Left cardiac atrium (tissue), 4 donors: ENCODE measurements around the gene TMEM135. TPM values are rescaled to one million over a fixed set of nuclear protein-coding genes. Genes with fewer than 3 reads are reported as not detected.
"Not testable (repeated sequence)": the region's sequence is repeated elsewhere in the genome, so short reads cannot be mapped to it uniquely, and the experiment has no call there.

Source experiments
- ATAC-seq, 2 donors: fragments of 200-7000 bp; cut with Tn5 transposase; one replicate each; pipeline ENCODE4 v1.9.1; 2020; ENCODE audit warnings: mild to moderate bottlenecking in 2 of 2, moderate library complexity in 2 of 2
- DNase-seq: peaks from one replicate; pipeline ENCODE4 v3.0.0-alpha.2; 2020
- intact Hi-C, 2 donors: fragments of 100-400 bp; cut with DNase I; formaldehyde crosslinking; loops; one replicate each; pipeline versions ENCODE4 v1.14.1 to v1.15.1; 2022 to 2023
- total RNA-seq, 2 donors: library from RNA; stranded (reverse); fragmentation: NEBNext Ultra II Directional; extraction: Animal tissue kit (Norgen Biotek cat#: 25700); gene quantifications; one replicate each; pipeline ENCODE4 v1.2.1, GENCODE V29; 2021
- donor health status: DM: no; HTN: yes; CAD: no.
- donor health status: DM: no; HTN: yes; CAD: no; lungs with severe emphysema.
- donor health status: DM: yes; HTN: yes; CAD: no.
- donor health status: Dilated cardiomyopathy.

The TMEM135 gene
- total RNA-seq, 2 donors from 2014 or later = 23.1 to 30.8 TPM

DNA sequence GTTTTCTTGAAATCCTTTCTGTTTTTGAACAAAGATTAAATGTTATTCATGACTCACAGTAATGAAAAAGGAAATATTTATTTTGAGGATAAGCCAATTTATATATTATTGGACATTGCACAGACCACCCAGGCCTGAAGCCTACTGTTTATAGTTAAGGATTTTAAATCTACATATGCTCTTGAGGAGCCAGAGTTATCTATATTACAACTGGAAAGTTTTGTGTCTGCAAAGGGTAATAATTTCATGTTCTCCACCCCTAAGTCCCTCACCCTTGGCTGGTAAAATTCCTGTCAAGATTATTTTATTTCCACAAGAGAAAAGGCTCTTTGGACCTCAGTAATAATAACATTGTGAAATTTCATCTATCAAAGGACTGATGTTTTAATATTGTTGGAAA, 228.2 kb downstream of the TMEM135 start:
- no peak for DNase-seq
- ATAC-seq = no peak
- intact Hi-C loops = no loop called here

DNA sequence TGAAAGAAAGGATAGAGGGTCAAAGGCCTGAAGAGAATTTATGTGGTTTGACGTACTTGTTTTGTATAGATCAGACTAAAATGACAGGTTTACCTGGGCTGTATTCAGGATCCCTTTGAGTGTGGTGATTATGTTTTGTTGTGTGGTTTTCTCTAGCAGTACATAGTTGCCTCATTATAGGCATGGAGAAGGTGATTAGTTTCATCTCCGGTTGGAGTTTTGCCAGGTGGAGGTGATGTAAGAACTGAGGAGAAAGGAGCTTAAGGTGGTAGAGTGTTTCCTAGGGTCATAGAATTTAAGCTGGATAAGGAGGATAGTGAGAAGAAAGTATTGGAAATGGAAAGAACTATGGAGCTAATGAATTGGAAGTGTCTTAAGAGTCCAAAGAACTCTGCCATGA, 229.0 kb downstream of the TMEM135 start:
- no peak for DNase-seq
- intact Hi-C loops = no loop called here
- no peak for ATAC-seq

DNA sequence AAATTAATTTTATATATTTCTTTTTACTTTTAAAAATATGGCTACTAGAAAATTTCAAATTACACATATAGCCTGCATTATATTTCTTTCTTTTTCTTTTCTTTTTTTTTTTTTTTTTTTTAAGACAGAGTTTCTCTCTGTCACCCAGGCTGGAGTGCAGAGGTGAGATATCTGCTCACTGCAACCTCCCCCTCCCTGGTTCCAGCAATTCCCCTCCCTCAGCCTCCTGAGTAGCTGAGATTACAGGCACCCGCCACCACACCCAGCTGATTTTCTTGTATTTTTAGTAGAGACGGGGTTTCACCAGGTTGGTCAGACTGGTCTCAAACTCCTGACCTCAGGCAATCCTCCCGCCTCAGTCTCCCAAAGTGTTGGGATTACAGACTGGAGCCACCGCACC, 234.2 kb downstream of the TMEM135 start:
- DNase-seq, intact Hi-C loops, ATAC-seq: not testable (repeated sequence)

DNA sequence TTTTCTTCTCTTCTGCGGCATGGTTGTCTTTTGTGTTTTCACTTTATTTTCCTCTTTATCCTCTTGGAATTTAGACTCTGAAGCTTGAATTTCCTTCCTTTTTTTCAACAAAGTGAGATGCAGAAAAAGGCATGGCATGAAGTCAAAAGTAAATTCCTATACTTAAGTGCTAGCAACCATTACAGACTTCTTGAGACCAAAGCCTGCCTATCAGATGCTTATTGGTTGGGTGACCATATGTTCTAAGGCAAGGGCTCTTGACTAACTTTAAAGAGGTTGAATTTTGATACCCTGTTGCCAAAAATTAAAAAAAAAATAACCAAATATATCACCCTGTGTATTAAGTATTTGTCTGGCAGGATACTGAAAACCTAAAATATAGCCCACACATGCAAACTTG, 237.4 kb downstream of the TMEM135 start:
- ATAC-seq = no peak
- intact Hi-C loops = no loop called here

DNA sequence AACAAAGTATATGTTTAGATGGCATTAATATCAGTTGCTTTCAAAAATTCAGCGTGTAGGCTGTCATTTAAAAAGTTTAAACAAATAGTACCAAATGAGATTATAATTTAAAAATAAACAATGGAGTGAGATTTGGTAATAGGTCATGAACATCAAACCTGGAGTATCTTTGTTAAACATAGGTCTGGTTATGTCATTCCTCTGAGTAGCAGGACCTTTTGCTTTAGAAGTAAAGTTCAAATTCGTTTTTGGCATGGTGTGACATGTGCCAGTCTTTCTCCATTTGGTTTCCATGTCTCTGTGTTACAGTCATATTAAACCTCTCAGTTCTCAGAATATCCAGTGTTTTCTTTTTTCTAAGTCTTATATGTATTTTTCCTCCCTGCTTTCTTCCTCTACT, 242.4 kb downstream of the TMEM135 start:
- DNase-seq = no peak
- intact Hi-C loops = no loop called here
- no peak for ATAC-seq

More for the DNA sequence above, 237.4 kb downstream of the TMEM135 start:
- DNase-seq = no peak

DNA sequence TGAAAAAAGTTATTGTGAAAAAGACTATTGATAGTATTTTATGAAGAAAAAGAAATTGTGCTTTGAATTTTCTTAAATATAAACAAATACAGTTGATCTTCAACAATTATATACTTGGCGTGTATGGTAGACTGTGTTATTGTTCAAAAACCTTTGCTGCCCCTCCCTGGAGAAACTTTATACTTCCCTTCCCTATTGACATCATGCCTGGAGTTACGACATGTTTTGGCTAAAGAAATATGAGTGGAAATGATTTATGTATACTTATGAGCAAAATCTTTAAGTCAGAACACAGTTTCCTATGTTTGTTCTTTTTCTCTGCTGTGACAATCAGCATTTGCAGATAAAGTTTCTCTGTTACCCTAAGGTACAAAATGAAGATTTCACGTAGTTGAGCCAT, 243.8 kb downstream of the TMEM135 start:
- DNase-seq (no peak), ATAC-seq (peak; percentile 79 to 84)
- intact Hi-C loops = no loop called here

DNA sequence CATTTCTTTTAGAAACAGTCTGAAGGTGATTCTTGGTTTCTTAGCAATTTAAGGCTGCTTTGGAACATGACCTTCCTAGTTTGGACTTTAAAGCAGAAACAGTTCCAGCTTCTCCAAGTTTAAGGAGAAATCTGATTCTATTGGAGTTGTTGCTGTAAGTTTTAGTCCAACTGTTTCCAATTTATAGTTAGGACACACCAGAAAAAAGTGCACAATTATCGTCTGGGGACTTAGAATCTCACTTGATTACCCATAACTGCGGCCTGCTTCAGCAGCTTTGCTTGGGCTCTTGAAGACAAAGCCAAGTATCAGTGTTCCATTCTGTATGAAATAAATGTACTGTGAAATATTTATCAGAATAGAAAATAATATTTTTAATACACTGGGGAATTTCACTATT, 246.6 kb downstream of the TMEM135 start:
- intact Hi-C loops = no loop called here
- ATAC-seq (no peak), DNase-seq (no peak)

DNA sequence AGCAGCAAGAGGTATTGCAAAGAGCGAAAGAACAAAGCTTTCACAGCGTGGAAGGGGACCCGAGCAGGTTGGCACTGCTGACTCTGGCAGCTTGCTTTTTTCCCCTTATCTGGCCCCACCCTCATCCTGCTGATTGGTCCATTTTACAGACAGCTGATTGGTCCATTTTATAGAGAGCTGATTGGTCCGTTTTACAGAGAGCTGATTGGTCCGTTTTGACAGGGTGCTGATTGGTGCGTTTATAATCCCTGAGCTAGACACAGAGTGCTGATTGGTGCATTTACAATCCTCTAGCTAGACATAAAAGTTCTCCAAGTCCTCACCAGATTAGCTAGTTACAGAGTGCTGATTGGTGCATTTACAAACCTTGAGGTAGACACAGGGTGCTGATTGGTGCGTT, 247.9 kb downstream of the TMEM135 start:
- DNase-seq, ATAC-seq, intact Hi-C loops: not testable (repeated sequence)

DNA sequence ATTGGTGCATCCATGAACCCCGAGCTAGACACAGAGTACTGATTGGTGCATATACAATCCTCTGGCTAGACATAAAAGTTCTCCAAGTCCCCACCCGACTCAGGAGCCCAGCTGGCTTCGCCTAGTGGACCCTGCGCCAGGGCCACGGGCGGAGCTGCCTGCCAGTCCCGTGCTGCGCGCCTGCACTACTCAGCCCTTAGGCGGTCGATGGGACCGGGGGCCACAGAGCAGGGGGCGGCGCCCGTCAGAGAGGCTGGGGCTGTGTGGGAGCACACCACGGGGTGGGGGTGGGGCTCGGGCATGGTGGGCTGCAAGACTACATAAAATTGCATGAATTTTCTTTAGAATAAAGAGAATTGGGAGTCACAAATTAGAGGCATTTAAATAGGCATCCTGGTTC, 248.6 kb downstream of the TMEM135 start:
- ATAC-seq (no peak), DNase-seq (no peak)
- intact Hi-C loops = no loop called here

DNA sequence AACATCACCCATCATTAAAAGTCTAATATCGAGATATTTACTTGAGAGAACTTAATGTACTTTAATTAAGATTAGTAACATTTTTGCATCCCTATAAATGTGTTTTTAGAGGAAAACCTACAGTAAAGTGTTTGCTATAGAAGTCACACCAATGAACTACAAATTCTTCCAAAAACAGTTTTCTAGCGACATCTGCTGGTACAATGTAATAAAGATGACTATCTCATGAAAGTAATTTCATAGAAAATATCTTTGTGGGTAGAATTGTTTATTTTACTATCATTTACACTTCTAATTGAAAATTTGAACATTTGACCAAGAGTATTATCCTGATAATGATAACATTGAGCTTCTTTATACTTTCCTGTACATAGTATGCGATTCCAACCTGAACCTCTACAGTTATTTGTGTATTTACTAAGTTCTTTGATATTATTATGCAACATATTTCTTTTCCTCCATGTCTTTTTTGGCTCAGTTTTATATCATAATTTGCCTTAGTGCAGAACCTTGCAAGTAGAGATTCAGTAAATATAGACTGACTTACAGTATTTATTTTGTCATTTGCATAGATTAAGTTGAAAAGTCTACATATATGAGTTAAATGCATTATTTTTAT, 252.7 kb downstream of the TMEM135 start:
- intact Hi-C loops = loop anchor here (2.0 to 10.0 kb wide), 4 partner anchors 348 to 426 kb away; no protein-coding TSS in a partner anchor
- peak in 1 of 2 donors; percentile 32 for ATAC-seq
- no peak for DNase-seq

DNA sequence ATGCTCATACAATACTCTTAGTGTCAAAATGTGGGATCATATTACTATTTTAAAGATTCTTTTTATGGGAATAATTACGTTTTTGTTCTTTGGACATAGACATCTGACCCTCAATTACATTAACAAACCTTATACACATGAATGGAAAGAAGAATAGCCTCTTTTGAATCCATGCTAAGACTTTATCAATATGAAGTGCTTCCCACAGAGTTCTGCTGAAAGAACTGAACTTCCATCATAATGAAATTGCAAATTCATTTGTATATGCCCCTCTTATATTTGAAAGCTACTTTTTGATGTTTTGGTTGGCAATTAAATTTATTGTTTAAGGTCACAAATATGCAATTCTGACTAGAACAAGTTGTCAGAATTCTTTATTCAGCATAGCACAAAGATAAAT, 254.9 kb downstream of the TMEM135 start:
- DNase-seq = no peak
- no peak for ATAC-seq
- intact Hi-C loops = loop anchor here (5.0 to 10.0 kb wide), 3 partner anchors 350 to 428 kb away; no protein-coding TSS in a partner anchor

DNA sequence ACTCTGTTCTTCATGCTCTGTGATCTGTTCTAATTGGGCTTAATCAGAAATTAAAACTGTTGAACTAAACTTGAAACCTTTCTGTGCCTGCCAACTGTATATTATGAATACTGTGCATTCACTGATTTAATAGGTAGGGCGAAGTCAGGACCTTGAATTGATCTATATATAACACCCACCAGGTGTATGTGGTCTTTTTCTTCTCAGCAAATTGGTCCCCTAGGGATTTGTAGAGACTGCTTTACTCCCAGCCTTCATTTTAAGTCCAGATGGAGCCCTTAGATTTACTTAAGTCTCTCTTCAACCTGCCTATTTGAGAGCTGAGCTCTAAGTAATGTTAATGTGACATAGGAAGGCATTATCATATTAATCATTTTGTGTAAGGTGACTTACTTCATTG, 257.5 kb downstream of the TMEM135 start:
- ATAC-seq (no peak), DNase-seq (no peak)
- intact Hi-C loops = loop anchor here in 1 of 2 donors (10.0 kb wide), 1 partner anchor 430 kb away; no protein-coding TSS in a partner anchor

DNA sequence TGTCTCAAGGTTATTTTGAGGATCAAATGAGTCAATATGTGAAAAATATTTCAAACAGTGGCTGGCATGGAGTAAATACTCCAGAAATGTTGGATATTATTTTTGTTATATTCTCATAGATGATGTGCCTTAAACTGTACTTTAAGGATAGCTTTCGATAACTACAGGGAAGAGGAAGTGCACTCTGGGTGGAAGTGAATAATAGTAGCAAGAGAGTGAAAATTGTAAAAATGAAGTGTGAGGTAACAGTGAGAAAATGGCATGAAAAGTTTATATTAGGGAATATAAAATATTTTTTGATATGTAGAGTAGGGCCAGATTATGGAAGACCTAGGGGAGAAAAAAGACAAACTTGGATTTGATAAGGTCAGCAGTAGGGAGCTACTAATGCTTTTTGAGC, 258.9 kb downstream of the TMEM135 start:
- DNase-seq = no peak
- ATAC-seq = no peak
- intact Hi-C loops = loop anchor here in 1 of 2 donors (10.0 kb wide), 1 partner anchor 432 kb away; no protein-coding TSS in a partner anchor

DNA sequence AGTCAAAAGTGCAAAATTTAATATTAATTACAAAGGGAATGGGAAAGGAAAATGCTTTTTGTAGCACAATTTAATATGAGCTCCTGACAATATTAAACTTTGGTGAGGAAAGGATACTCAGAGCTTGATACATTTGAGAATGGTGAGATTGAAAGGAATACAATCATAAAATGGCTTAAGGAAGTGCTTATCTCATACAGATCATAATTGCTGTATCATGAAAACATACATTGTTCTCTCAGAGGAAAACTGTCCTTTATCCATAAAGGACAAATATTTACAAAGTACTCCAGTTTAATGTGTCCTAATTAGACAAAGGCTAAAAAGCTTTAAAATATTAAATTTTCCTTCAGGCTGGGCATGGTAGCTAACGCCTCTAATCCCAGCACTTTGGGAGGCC, 260.4 kb downstream of the TMEM135 start:
- ATAC-seq = no peak
- no peak for DNase-seq
- intact Hi-C loops = loop anchor here in 1 of 2 donors (10.0 kb wide), 1 partner anchor 433 kb away; no protein-coding TSS in a partner anchor

DNA sequence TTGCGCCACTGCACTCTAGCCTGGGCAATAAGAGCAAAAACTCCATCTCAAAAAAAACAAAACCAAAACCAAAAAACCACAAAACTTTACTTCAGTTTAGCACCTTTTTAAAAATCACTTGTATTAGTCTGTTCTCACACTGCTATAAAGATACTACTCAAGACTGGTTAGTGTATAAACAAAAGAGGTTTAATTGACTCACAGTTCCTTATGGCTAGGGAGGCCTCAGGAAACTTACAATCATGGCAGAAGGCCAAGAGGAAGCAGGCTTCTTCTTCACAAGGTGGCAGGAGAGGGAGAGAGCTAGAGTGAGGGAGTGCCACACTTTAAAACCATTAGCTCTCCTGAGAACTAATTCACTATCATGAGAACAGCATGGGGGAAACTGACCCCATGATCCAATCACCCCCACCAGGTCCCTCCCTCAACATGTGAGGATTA, 261.3 kb downstream of the TMEM135 start:
- ATAC-seq (no peak), DNase-seq (no peak)
- intact Hi-C loops = loop anchor here in 1 of 2 donors (10.0 kb wide), 1 partner anchor 434 kb away; no protein-coding TSS in a partner anchor

DNA sequence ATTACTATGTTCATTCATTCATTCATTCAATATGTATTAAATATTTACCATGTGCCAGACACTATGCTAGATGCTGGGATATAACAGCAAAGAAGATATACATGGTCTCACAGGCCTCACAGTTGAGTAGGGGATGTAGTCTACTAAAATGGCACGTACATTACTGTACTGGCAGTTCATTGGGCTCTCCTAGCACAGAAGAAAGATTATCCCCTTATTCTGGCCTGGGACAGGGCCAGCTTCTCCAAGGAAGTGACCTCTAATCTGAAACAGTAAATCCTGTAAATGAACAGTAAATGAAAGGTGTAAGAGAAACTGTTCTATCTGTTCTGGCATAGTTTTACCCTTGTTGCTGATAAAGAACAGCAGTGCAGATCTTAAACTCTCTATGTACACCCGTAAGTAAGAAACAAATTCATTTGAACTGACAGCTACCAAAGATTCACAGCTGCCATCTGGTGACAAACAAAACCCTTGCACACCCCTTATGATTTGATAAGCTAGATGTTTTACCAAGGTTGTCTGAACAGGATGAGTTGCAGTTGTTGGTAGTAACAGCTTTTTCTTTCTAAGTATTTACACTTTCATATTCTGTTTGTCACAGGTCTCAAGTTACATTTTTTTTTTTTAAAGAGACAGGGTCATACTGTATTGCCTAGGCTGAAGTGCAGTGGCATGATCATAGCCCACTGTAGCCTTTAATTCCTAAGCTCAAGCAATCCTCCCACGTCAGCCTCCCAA, 263.1 kb downstream of the TMEM135 start:
- ATAC-seq (no peak), DNase-seq (no peak)
- intact Hi-C loops = no loop called here

DNA sequence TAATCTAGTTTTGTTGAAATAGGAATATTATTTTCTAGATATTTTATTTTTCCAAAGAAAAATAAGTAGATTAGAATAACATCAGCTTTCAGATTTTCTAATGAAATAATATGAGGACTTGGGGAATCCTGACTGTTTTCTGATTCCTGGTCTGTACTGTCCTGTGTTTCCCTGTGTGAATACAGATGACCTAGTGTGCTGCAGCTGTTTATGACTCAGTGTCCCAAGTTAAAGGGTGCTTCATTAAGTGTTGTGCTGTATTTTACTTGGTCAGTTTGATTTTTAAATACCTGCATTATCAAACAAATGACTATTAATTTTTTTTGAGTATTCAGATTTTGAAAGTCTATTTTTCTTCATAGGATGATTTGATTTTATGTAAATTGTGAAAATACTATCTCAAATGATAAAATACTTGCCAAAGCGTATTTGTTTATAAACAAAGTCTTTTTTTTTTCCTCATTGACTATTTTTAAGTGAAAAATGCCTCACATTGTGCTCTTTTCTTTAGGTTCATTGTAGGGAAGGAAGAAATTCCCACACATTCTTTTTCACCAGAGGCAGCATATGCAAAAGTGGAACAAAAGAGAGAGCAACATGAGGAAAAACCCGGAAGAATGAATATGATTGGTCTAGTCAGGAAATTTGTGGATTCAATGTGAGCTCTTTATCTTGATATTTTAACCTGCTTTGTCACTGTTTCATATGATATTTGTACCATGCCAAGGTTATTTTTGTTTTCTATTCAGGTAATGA, 264.2 kb downstream of the TMEM135 start:
- DNase-seq (no peak), ATAC-seq (no peak)
- intact Hi-C loops = no loop called here

DNA sequence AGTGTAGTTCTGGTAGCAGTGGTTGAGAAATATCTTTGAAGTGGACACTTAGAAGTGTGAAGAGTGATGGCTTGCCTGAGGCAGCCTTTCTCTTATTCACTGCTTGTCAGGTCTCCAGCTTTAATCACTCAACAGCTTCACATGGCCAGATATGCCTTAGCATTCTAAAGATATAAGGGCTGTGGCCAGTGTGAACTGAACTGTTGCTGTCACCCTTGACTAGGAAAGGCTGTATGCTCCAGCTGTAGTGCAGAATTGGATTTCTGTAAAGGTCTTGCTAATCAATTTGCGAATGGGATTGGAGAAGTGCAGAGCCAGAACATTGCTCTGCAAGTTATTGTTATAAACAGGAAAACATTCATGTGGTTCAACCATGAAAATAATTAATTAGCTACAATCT, 266.7 kb downstream of the TMEM135 start:
- DNase-seq (no peak), ATAC-seq (peak; percentile 72 to 88)
- intact Hi-C loops = no loop called here

DNA sequence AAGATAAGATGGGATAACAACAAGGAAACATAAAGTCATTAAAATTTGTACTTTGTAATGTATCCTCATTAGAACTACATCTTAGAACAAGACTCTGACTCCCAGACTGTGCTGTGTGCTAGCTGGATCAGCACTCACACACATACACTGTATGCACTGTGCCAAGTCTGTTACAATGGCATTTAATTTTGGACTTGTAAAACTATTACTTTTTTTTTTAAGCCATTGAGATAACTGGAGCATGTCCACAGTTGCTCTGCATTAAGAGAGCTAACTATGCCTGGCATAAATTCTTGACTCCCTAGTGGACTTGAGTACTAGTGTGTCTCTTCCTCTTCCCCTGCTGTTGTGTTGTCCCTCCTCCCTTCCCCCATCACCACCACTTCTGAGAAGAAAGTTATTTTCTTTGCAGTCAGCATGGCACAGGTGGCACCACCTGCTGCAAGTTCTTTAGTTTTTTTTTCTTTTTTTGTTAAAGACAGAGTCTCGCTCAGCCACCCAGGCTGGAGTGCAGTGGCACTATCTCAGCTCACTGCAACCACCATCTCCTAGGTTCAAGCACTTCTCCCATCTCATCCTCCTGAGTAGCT, 268.6 kb downstream of the TMEM135 start:
- intact Hi-C loops = no loop called here
- ATAC-seq = peak in 1 of 2 donors; percentile 77
- DNase-seq = no peak
